ENCODE results near the gene GMCL2.
"Not testable (repeated sequence)": the region's sequence is repeated elsewhere in the genome, so short reads cannot be mapped to it uniquely, and the experiment has no call there.

The GMCL2 gene

DNA sequence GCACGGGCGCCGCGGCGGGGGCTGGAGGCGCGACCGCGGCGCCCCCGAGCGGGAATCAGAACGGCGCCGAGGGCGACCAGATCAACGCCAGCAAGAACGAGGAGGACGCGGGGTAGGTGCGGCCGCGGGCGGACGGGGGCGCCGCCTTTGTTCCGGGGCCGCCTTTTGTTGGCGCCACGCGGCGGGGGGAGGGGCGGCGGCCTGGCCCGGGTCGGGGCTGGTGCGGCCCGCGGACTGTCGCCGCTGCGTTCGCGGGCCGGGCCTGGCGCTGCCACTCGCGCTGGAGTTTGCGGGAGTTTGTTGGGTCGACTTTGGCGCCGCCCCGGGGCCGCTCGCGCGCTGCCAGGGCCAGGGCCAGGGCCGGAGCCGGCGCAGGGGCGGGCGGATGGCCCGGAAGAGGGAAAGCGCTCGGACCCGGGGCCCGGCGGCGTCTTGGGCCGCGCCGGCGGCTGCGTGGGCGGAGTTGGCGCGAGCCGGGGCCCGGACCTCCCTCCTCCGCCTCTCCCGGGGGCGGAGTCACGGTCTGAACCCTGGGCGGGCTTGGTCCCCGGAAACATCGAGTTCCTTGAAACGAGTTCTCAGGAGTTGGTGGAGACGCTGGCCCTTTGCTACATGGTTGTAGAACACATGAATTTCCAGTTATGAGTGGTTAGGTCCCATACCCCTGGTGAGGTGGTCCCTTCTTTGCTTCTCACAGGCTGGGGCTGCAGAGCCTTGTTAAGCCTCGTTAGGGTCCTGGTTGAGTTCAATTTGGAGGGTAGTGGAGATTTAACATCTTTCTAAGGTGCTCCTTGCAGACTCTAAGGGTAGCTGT lies 18.0 kb upstream of the GMCL2 start:
- DNase-seq = peak; percentile 57

DNA sequence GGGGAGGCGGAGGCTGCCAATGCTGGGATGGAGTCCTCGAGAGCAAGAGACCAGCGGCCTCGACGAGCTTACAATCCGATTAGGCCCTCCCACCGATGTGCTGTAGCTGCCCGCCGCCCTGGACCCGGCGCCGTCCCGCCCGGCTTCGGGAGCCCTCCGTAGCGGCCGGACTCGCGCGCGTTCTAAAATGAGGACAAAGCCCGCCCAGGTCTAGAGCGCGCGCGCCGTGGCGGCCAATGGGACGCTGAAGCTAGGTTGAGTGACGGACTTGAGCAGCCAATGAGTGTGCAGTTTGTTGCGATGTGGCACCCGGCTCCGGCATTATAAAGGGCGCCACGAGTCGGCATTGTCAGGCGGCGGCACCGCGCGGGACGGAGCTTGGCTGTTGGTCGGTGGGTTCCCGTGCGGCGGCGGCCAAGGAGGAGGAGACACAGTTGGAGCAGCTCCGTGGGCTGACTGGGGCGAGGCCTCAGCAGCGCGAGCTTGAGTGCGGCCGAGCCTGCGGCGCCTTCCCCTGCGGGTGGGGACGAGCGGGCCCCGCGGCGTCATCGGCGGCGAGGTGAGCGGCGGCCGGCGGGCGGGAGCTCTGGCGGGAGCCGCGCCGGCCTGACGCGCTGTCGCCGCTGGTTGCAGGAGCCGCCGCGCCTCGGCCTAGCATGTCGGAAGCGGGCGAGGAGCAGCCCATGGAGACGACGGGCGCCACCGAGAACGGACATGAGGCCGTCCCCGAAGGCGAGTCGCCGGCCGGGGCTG lies 17.2 kb upstream of the GMCL2 start, which contains the start of gene HNRNPAB:
HNRNPAB (plus strand) TSS at position 352 of the 753 bp plus-strand sequence; CDS start at position 657, 305 bp downstream.
- DNase-seq = peak; percentile 92

DNA sequence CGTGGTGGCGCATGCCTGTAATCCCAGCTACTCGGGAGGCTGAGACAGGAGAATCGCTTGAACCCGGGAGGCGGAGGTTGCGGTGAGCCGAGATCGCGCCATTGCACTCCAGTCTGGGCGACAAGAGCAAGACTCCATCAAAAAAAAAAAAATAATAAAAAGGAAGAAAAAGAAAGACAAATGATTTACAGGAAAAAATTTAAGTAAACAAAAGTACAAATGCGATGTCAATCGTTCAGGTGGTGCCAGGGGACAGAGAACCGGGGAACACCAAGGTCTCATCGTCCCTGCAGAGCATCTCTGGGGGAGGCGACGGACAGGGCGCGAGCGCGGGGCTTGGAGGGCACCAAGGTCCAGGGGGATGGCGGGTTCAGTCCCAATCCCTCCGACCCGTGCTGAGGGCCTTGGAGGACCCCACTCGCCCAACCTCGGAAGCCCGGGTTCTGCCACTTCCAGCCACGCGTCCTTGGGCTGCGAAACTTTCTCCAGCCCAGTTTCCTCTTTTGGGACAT lies 16.6 kb upstream of the GMCL2 start:
- DNase-seq = no peak

DNA sequence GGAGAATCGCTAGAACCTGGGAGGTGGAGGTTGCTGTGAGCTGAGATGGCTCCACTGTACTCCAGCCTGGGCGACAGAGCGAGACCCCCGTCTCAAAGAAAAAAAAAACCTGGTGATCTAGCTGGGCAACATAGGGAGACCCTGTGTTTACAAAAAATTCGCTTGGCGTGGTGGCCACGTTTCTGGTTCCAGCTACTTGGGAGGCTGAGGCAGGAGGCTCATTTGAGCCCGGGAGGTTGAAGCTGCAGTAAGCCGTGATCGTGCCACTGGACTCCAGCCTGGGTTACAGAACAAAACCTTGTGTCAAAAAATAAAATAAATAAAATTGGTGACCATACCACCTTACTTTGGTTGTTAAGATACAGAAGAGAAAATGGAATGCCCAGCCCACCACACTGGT lies 15.4 kb upstream of the GMCL2 start:
- DNase-seq = no peak

DNA sequence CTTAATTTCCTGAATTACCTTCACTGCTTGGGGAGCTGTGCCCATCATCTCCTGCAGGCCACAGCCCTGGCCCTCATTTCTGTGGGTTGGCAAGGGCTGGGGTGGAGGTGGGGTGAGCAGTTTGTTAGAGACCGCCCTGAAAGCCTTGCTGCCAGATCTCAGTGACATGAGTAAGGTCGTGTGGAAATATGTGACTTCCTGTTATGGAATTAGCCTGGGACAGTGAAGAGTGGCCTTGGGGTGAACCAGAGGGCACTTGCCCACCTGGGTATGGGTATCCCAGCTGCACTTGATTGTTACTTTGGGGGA lies 14.7 kb upstream of the GMCL2 start:
- DNase-seq = no peak

DNA sequence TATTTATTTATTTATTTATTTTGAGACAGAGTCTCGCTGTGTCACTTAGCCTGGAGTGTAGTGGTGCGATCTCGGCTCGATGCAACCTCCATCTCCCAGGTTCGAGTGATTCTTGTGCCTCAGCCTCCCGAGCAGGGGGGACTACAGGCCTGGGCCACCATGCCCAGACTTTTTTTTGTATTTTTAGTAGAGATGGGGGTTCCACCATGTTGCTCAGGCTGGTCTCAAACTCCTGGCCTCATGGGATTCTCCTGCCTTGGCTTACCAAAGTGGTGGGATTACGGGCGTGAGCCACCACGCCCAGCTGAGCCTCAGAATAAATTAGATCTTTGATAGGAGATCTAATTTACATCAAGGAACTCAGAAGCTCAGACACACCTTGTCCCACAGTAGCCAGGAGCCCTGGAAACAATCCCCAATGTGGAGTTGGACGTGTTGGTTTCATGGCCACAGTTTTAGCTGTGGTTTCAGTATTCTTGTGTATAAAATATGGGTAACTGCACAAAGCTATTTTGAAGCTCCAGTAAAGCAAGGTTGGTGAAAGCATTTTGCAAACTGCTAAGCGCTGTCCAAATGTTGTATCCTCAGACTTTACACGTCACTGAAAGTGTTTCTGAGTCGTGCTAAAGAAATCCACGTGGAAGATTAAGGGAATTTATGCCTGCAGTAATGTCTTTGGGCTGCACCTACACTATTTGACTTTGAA lies 14.2 kb upstream of the GMCL2 start:
- DNase-seq = no peak

DNA sequence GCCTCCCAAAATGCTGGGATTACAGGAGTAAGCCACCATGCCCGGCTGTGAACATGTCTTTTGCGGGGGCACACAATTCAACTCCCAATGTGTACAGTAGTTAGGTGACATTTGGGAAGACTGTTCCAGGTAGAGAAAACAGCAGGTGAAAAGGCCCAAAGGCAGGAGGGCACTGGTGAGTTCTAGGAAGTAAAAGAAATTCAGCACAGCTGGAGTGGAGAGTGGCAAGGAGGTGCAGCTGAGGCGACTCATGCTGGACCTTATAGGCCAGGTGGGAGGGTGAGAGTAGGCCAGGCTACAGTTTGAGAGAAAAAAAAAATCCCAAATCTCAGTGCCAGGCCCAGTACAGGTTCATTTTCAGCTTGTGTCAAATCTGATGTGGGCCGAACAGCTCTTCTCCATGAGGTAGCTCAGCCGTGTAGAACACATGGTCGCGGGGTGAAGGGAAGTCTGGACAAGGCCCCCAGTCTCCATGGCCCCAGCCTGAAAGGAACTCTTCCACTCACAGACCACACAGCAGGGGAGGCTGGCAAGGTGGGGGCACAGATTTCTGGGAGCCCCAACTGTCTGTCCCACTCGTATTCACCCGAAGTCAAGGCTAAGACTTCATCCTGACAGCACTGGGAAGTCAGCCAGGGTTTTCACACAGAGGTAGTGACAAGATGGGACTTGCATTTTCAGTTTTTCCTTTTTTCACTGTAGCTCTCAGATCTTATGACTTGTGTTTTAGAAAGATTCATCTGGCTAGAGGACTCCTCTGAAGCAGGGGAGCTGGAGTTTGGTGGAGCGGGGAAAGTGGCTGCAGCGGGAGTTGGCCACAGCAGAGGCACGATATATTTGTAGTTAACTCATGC lies 12.6 kb upstream of the GMCL2 start:
- no peak for DNase-seq

DNA sequence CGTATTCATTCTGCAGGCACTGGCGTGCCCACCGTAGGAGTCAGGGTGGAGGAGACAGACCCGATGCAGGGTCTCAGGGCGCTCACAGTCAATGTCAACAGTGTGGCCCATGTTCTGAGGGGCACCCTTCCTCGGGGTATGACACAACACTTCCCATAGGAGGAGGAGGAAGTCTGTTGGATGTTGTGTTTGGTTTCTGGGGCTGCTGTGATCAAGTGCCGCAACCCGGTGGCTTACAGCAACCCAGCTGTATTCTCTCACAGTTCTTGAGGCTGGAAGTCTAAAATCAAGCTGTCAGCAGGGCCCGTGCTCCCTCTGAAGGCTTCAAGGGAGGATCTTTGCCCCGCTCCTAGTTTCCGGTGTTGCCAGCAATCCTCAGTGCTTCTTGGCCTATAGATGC lies 11.5 kb upstream of the GMCL2 start:
- no peak for DNase-seq

DNA sequence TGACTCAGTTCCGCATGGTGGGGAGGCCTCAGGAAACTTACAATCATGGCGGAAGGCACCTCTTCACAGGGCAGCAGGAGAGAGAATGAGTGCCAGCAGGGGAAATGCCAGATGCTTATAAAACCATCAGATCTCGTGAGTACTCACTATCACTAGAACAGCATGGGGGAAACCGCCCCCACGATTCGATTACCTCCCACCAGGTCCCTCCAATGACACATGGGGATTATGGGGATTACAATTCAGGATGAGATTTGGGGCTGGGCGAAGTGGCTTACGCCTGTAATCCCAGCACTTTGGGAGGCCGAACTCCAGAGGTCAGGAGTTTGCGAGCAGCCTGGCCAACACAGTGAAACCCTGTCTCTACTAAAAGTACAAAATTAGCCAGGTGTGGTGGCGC lies 11.0 kb upstream of the GMCL2 start:
- DNase-seq = not testable (repeated sequence)

DNA sequence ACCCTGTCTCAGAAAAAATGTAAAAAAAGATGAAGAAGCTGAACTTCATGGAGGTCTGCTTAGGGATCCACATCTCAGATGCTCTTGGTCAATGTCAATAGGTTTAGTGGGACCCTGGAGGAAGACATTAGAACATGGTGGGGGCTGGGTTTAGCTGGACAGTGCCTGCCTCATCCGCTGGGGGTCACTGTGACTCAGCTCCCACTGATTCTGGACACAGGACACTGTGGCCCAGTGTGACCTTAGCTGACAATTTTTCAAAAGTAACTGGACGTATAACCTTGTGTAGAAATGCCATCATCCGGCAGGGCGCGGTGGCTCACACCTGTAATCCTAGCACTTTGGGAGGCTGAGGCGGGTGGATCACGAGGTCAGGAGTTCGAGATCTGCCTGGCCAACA lies 9.8 kb upstream of the GMCL2 start:
- no peak for DNase-seq

DNA sequence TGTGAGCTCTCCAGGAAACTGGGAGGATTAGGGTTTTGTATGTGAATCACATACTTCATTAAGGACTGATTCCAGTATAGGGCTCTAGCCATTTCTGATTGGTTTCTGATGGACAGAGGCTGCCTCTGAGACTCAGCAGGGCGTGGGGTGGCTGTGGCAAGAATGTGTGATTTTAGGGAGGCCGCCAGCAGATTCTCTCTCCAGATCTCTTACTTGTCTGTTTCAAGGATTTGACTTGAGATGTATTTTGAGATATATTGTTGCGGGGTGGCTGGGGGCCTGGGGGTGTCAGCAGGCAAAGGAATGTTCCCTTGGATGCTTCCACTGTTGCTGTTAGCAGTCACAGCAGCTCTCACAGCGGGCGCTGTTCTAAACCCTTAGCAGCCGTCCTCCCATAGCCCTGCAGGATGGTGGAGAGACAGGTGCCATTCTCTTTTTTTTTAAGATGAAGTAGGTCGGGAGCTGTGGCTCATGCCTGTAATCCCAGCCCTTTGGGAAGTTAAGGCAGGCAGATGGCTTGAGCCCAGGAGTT lies 9.2 kb upstream of the GMCL2 start:
- no peak for DNase-seq

DNA sequence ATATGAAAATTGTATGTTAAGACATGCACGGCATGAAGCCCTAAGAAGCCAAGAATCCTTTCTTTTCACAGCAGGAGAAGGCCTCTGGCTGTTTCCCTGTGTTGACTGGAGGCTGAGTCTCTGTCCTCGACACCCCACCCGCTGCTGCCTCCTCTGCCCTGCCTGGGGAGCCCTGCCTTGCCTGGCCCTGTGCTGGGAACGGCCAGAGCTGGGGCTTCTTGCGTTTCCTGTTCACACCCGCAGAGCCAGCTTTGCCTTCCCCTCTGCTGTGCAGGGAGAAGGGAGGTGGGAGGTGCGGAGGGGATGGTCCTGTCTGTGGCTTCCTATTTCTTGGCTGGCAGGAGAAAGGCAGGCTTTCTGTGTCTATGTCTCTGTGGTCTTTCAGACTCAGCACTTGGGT lies 6.9 kb upstream of the GMCL2 start:
- no peak for DNase-seq

DNA sequence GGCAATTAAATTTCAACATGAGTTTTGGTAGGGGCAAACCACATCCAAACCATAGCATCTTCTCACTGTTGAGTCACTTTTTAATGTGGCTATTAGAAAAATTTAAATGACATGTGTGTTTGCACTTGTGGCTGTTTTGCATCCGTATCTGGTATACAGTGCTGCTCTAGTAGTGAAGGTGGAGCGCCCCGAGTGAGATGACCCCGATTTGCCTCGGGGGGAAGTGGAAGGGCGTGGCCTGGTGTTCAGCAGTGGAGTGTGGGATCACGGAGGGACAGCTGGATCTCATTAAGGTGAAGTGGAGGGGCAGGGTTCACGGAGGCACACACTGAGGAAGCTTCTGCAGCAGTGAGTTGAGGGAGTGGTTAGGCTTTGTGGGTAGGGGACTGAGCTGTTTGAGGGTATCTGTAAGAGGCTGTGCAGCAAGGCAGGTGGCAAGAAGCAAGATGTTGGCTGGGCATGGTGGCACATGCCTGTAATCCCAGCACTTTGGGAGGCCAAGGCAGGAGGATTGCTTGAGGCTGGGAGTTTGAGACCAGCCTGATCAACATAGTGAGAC lies 6.2 kb upstream of the GMCL2 start:
- DNase-seq = no peak

DNA sequence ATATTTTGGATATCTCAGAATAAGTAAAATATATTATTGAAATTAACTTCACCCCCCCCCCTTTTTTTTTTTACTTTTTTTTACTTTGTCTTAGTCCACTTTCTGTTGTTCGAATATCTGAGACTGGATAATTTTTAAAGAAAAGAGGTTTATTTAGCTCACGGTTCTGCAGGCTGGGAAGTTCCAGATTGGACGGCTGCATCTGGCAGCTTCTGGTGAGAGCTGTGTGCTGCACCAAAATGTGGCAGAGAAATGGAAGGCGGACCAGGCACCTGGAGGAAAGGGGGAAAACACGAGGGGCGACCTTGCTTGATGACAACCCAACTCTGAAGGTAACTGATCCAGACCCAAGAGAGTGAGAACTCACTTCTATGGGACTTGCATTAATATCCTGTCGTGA lies 5.6 kb upstream of the GMCL2 start:
- no peak for DNase-seq

DNA sequence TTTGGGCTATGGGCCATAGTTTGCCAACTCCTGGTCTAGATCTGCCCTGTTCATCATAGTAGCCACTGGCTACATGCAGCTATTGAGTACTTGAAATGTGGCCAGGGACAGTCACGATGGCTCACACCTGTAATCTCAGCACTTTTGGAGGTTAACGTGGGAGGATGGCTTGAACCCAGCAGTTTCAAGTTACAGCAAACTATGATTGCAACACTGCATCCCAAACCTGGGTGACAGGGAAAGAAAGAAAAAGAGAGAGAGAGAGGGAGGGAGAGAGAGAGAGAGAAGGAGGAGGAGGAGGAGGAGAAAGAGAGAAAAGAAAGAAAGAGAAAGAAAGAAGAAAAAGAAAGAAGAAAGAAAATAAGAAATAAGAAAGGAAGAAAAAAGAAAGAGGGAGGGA lies 5.1 kb upstream of the GMCL2 start:
- no peak for DNase-seq

DNA sequence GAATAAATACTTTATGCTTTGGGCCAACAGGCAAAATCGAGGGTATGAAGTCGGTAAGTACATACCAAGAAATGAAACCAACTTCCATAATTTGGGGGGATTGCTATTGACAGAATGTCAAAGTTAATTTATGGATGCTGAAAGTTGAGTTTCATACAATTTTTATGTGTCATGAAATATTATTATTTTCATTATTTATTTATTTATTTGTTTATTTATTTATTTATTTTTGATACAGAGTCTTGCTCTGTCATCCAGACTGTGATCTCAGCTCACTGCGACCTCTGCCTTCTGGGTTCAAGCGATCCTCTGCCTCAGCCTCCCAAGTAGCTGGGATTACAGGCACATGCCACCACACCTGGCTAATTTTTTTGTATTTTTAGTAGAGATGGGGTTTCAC lies 4.5 kb upstream of the GMCL2 start:
- DNase-seq = no peak

DNA sequence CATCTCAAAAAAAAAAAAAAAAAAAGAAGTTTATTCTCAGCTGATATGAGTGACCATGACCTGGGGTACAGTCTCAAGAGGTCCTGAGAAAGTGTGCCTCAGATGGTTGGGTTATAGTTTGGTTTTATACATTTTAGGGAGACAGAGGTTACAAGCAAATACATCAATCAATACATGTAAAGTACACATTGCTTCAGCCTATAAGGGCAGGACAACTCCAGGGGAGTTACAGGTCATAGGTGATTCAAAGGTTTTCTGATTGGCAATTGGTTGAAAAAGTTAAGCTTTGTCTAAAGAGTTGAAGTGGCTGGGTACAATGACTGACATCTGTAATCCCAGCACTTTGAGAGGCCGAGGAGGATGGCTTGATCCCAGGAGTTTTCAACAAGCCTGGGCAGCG lies 2.3 kb upstream of the GMCL2 start:
- no peak for DNase-seq

DNA sequence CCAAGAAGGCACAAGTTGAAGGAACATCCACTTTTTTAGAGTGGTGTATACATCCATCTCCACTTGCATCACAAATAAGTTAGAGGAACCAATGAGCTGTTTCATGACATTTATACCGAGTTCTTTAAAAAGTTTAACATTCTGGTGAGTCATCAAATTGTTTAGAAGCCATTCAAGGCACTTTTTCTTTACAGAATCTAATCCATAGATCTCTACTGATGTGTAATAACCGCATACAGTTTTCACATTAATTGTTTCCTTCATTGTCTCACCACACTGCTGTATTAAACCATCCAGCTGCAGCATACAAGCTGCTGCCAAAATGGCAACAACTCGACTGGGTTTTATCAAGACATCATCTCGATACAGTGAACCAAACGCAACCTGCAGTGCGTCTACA lies 744 bp downstream of the GMCL2 start:
- DNase-seq = no peak

DNA sequence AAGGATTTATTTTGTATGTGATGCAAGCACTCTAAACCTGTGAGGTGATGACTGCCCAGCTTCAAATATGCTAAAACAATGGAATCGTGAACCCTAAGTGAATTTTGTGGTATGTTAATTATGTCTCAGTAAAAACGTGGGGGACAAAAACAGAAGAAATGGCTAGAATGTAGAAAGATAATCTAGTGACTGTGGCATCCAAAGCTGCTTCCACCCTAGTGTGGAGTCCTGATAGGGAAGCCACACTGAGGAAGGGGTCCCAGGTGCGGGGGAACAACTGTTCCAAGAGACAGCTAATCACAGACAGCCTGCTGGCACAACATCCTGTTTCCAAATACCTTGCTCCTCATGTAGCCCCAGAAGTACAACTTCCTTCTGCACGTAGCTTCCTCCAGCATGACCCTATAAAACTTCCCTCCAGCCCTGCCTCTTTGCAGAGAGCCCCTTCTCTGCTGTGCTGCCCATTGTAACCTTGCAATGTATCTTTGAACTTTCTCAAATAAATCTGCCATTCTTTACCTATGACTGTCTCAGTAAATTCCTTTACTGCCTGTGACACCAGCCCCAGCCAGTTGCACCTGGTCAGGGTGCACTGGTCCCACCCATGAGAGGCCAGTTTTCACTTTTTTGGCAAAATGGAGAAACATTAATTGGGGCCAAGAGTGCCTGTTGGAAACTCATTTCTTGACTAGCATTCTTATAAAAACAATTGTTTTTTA lies 4.9 kb downstream of the GMCL2 start:
- no peak for DNase-seq

DNA sequence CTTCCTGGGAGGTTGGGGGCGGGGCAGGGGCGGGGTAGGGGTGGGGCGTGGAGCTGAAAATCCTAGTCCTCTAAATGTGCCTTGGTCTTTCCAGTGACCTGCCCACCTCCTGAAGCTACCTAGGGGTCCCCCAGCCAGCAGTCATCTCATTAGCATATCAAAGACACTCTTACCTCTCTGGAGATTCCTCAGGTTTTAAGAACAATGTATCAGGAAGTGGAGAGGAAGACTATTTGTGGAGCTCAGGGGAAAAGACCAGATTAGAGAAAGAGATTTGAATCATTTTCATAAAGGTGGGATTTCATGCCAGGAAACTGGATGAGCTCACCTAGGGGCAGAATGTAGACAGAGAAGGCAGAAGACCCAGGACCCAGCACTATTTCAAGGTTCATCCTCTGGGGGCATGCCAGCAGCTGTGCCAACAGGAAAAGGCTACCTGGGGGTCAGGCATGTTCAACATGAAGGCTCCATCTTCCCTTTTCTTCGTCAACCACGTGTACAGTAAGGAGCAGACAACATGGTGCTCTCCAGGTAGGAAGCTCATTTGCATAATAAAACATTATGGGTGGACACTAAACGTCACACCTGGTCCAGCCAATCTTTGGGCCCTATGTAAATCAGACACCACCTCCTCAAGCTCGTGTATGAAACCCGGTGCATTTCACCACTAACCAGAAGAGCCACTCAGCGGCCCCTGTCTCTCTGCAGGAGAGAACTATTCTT lies 6.9 kb downstream of the GMCL2 start:
- peak; percentile 15 for DNase-seq

DNA sequence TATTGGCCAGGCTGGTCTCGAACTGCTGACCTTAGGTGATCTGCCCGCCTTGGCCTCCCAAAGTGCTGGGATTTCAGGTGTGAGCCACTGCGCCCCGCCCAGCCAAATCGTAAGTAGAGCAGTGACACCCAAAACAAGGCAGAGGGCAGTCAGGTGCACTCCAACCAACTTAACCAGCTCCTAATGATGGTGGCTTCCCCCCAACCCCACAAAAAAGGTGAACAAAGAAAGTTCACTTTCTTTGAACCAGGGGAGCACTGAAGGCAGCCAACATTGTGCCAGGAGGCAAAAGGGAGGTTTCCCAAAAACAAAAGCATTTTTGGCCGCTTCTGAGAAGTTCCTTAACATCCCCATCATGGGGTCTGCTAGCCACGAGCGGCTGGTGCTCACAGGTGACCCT lies 9.6 kb downstream of the GMCL2 start:
- DNase-seq = no peak

All from NCI-H774 (cell line).